ENCODE results near the gene CNTNAP2.

DNA sequence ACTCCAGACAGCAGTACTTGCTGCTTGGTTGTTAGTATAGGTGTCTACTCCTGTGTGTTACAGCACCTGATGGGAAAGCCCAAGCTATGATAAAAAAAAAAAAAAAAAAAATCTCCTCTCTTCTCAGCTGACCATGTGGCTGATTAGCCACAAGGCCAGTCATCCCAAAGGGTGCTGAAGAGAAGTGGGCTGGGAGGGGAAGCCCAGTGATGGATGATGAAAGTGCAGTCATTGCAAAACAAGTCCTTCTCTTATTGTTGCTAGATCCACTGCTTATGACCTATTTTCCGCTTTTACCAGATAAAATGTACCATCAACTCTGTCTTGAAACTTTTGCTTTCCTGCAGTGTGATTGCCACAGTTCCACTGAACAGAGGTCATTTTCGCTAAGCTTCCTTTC lies 1381.5 kb downstream of the CNTNAP2 start:
- TF ChIP-seq, protein P1, sequence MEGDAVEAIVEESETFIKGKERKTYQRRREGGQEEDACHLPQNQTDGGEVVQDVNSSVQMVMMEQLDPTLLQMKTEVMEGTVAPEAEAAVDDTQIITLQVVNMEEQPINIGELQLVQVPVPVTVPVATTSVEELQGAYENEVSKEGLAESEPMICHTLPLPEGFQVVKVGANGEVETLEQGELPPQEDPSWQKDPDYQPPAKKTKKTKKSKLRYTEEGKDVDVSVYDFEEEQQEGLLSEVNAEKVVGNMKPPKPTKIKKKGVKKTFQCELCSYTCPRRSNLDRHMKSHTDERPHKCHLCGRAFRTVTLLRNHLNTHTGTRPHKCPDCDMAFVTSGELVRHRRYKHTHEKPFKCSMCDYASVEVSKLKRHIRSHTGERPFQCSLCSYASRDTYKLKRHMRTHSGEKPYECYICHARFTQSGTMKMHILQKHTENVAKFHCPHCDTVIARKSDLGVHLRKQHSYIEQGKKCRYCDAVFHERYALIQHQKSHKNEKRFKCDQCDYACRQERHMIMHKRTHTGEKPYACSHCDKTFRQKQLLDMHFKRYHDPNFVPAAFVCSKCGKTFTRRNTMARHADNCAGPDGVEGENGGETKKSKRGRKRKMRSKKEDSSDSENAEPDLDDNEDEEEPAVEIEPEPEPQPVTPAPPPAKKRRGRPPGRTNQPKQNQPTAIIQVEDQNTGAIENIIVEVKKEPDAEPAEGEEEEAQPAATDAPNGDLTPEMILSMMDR (IDR thresholded peaks at IDR 0.05; ENCODE audit: borderline replicate concordance, extremely low read depth, low read length, poor library complexity, severe bottlenecking) = no peak
- TF ChIP-seq EZH2 (IDR thresholded peaks at IDR 0.05; ENCODE audit: borderline replicate concordance, low read depth, low read length, severe bottlenecking) = no peak
